ENCODE results near the gene PARP9.

DNA sequence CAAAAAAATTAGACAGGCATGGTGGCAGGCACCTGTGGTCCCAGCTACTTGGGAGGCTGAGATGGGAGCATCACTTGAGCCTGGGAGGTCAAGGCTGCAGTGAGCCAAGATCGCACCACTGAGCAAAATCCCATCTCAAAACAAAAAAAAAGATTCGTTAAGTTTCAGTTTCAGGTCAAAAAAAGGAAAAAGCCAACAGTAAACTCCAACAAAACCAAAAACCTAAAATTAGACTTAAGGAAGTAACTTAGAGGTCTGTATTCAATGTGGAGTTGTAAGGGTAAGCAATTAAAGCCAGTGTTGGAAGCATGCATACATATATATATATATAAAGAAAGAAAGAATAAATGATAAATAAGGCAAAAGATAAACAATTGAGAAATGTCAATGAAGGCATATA, 61.2 kb downstream of the PARP9 start:
- TF ChIP-seq, protein P1, sequence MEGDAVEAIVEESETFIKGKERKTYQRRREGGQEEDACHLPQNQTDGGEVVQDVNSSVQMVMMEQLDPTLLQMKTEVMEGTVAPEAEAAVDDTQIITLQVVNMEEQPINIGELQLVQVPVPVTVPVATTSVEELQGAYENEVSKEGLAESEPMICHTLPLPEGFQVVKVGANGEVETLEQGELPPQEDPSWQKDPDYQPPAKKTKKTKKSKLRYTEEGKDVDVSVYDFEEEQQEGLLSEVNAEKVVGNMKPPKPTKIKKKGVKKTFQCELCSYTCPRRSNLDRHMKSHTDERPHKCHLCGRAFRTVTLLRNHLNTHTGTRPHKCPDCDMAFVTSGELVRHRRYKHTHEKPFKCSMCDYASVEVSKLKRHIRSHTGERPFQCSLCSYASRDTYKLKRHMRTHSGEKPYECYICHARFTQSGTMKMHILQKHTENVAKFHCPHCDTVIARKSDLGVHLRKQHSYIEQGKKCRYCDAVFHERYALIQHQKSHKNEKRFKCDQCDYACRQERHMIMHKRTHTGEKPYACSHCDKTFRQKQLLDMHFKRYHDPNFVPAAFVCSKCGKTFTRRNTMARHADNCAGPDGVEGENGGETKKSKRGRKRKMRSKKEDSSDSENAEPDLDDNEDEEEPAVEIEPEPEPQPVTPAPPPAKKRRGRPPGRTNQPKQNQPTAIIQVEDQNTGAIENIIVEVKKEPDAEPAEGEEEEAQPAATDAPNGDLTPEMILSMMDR (conservative IDR thresholded peaks at IDR 0.05; ENCODE audit: low read length): no peak
- no peak for TF ChIP-seq EZH2phosphoT487 (IDR thresholded peaks at IDR 0.05; ENCODE audit: borderline replicate concordance)

Data from Loucy (cell line).